H1 (cell line): ENCODE results near the gene LY6G6F. TPM values are rescaled to one million over a fixed set of nuclear protein-coding genes. Genes with fewer than 3 reads are reported as not detected.

Experiments
- E2F6 ChIP-seq: IDR thresholded peaks from 2 replicates; pipeline ENCODE4 v1.6.1; 2012; ENCODE audit warnings: inconsistent platforms
- TBP ChIP-seq: IDR thresholded peaks from 2 replicates; pipeline ENCODE4 v1.6.1; 2011; ENCODE audit warnings: low read depth, low read length, improper control_type of control experiment
- ZNF274 ChIP-seq: IDR thresholded peaks from 2 replicates; pipeline ENCODE4 v1.7.0; 2012; ENCODE audit warnings: low read length, borderline replicate concordance; ENCODE audit errors: extremely low read depth
- polyA plus RNA-seq, 7 experiments: library from polyadenylated mRNA; depleted of rRNA in 3 of 7; stranded (reverse) in 5 of 7; unstranded in 2 of 7; fragments of >200 nt in 5 of 7; fragments of 200-250 nt in 2 of 7; gene quantifications; 1 replicate in 5 of 7; 2 replicates in 1 of 7; 4 replicates in 1 of 7; pipeline versions ENCODE4 v1.2.1 to v1.2.3, GENCODE V29; 2011 to 2013; ENCODE audit warnings: missing spikeins in 2 of 7, mixed read lengths in 2 of 7
- total RNA-seq: library from RNA; stranded (reverse); fragmentation: NEBNext Ultra II Directional; extraction: Animal tissue kit (Norgen Biotek cat#: 25700); gene quantifications from 2 replicates; pipeline ENCODE4 v1.2.1, GENCODE V29; 2021

LY6G6F gene
- total and polyA plus RNA-seq, 2 of the 8 experiments (the other 6 are each of a cell fraction or from before 2014, with no cell fraction given) = not detected

- TF ChIP-seq ZNF274 (no peak), E2F6 (no peak), TBP (no peak)
Measured at GRCh38 chr6:31691564-31692108, 15.0 kb upstream of the LY6G6F start (continued).
